ENCODE results near the gene GALNT6. TPM values are rescaled to one million over a fixed set of nuclear protein-coding genes. Genes with fewer than 3 reads are reported as not detected.

GALNT6 gene
- total RNA-seq, 1 experiment from 2014 or later = 6.5 TPM

GRCh38 chr12:51390891-51391282, 319 bp downstream of the GALNT6 start:
- Histone ChIP-seq H3K27me3 (ENCODE audit: control insufficient read depth, insufficient read depth, low read length) (no peaks in the 10 kb centered on the region), H3K27ac (ENCODE audit: low read length) (no peak overlapping the region), H3K9me3 (ENCODE audit: control insufficient read depth, insufficient read depth, low read depth, low read length) (no peaks in the 10 kb centered on the region), H3K36me3 (ENCODE audit: control insufficient read depth, insufficient read depth, low read length) (peaks cover 3% of the 10 kb centered on the region; the same call in 1 of the 2 replicates), H3K4me1 (ENCODE audit: control insufficient read depth, insufficient read depth, low read length) (peaks cover 6% of the 10 kb centered on the region; the same call in 1 of the 2 replicates), H3K4me3 (ENCODE audit: low read depth in 2 of 2, low read length in 2 of 2) (peak overlapping the region; percentile 48 to 65)
- in situ Hi-C loops (cut with HindIII; ENCODE audit: low pct_unique_long_range_greater_than_20kb, low sequenced_read_pairs) = no loop called here
- ChIA-PET POLR2A (no interaction called here), CTCF (no interaction called here)
- BruUV-seq (replicated peaks) = no TSS peak
- TF ChIP-seq TCF7L2 (IDR thresholded peaks at IDR 0.05; ENCODE audit: low read depth, low read length) = no peak
- TF ChIP-seq CTCF (IDR thresholded peaks at IDR 0.05) = no peak
- no peak for TF ChIP-seq SIN3A (IDR thresholded peaks at IDR 0.05; ENCODE audit: borderline replicate concordance, insufficient read depth, low read depth, low read length)
- TF ChIP-seq REST (IDR thresholded peaks at IDR 0.05; ENCODE audit: insufficient read depth in 1 of 2, low read depth in 2 of 2, low read length in 1 of 2) = no peak
- TF ChIP-seq POLR2AphosphoS5 (IDR thresholded peaks at IDR 0.05; ENCODE audit: low read depth, low read length) = no peak
- ATAC-seq (peak; percentile 67), DNase-seq (ENCODE audit: low read depth, low spot score) (no peak)
- intact Hi-C loops (cut with micrococcal nuclease; ENCODE audit: unreplicated experiment) = no loop called here

DNA sequence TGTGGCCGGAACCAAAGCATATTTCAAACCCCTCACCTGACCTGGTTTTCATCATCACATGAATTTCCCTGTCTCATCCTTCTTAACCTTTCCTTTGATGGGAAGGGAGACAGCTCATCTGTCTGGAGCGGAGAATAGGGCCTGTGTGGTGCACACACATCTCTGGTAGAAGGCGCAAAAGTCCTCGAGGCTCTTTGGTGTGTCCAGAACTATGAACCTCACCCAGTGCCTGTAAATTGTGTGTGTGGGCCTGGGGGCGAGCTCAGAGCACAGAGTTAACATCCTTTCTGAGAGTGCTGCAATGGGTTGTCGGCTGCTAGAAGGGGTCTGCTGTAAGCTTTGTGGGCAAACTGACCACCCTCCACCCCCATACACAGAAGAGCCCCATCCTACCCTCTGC, 749 bp downstream of the GALNT6 start:
- no peaks in the 10 kb centered on the region for H3K27me3 ChIP-seq (ENCODE audit: control insufficient read depth, insufficient read depth, low read length)
- ChIA-PET POLR2A (no interaction called here), CTCF (no interaction called here)
- ATAC-seq (no peak), DNase-seq (ENCODE audit: low read depth, low spot score) (no peak)
- BruUV-seq (replicated peaks) = no TSS peak
- H3K9me3 ChIP-seq (ENCODE audit: control insufficient read depth, insufficient read depth, low read depth, low read length) = no peaks in the 10 kb centered on the region
- in situ Hi-C loops (cut with HindIII; ENCODE audit: low pct_unique_long_range_greater_than_20kb, low sequenced_read_pairs) (no loop called here), intact Hi-C loops (cut with micrococcal nuclease; ENCODE audit: unreplicated experiment) (no loop called here)
- H3K4me3 ChIP-seq (ENCODE audit: low read depth in 2 of 2, low read length in 2 of 2) = no peak overlapping the region; a peak in 1 of 4 replicates
- TF ChIP-seq TCF7L2 (IDR thresholded peaks at IDR 0.05; ENCODE audit: low read depth, low read length) = no peak
- TF ChIP-seq CTCF (IDR thresholded peaks at IDR 0.05) = no peak
- no peak for TF ChIP-seq REST (IDR thresholded peaks at IDR 0.05; ENCODE audit: insufficient read depth in 1 of 2, low read depth in 2 of 2, low read length in 1 of 2)
- TF ChIP-seq SIN3A (IDR thresholded peaks at IDR 0.05; ENCODE audit: borderline replicate concordance, insufficient read depth, low read depth, low read length) = no peak
- TF ChIP-seq POLR2AphosphoS5 (IDR thresholded peaks at IDR 0.05; ENCODE audit: low read depth, low read length) = no peak
- no peak overlapping the region for H3K27ac ChIP-seq (ENCODE audit: low read length)
- peaks cover 3% of the 10 kb centered on the region; the same call in 1 of the 2 replicates for H3K36me3 ChIP-seq (ENCODE audit: control insufficient read depth, insufficient read depth, low read length)
- peaks cover 6% of the 10 kb centered on the region; the same call in 1 of the 2 replicates for H3K4me1 ChIP-seq (ENCODE audit: control insufficient read depth, insufficient read depth, low read length)

Data from Panc1 (cell line).